GM18951 (cell line): ENCODE measurements around the gene TAS1R1.

ENCODE experiments used
- POLR2A ChIP-seq: IDR thresholded peaks from 4 replicates; pipeline ENCODE4 v1.6.1; 2011; ENCODE audit warnings: mild to moderate bottlenecking; ENCODE audit not compliant: insufficient read length, insufficient read depth; ENCODE audit errors: extremely low read depth
- in situ Hi-C: fragments of 300-500 bp; cut with MboI; formaldehyde crosslinking; loops from one replicate; pipeline ENCODE4 v1.12.0; 2022; ENCODE audit warnings: low sequenced_read_pairs, mixed read lengths, inconsistent platforms; ENCODE audit not compliant: unreplicated experiment

Gene TAS1R1

DNA sequence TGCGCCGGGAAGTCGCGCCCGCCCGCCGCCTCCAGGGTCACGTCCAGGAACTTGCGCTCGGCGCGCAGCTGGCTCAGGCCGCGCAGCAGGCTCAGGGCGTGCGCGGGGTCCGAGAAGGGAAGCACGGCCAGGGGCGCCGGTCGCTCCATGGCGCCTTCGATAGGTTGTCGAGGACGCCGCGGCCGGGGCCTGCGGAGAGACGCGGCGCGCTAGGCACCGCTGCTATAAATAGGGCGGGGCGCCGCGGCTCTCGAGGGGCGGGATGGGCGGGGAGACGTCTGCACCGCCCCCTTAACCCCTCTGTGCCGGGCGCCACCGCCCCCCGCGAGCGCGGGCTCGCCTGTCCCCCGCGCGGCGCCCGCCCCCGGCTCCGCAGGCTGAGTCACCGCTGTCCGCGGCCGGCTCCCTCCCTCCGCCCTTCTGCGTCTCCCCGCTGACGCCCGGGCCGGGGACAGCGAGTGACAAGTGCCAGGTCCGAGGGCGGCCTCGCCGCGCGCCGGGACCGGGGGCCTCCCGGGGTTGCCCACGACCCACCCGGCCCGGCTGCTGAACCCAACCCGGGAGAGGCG, 47.6 kb downstream of the TAS1R1 start, which contains the start of gene KLHL21:
Gene KLHL21, minus strand, starts transcription at position 201 of the 569 bp plus-strand sequence. Its CDS starts 52 bp downstream, at position 149.
- TF ChIP-seq POLR2A = peak; percentile 95
- in situ Hi-C loops = no loop called here

DNA sequence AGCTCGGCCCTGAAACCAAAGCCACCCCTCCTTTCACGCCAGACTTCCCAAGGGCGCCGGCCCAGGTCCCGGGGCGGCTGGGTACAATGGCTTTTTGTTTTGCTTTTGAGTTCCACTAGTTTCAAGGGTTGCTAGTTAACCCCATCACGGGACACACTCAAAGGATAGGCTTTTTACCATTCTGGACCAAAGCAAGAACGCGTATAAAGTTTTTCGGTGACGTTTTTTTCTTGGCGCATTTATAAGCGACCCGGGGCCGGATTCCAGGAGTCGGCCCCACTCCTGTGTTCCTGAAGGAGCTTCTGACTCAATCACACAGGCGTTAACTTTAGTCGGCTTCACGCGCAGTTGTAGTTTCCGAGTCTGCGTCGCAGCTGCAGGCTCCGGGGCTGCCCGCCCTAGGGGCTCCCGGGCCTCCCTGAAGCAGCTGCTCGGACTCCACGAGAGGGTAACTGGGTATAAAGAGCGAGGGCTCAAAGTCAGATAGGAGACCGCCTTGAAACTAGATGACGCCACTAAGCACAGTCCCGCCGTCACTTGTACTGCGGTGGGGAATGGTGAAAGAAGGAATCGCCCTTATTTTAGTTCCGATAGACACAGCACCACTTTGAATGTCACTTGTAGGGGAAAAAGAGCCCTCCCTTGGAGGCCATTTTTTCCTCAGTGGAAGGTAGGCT, 48.3 kb downstream of the TAS1R1 start:
- peak; percentile 11 for TF ChIP-seq POLR2A
- in situ Hi-C loops = no loop called here

- no peak for TF ChIP-seq POLR2A
- in situ Hi-C loops = no loop called here
Observed at GRCh38 chr1:6603915-6604558, 48.9 kb downstream of the TAS1R1 start.

DNA sequence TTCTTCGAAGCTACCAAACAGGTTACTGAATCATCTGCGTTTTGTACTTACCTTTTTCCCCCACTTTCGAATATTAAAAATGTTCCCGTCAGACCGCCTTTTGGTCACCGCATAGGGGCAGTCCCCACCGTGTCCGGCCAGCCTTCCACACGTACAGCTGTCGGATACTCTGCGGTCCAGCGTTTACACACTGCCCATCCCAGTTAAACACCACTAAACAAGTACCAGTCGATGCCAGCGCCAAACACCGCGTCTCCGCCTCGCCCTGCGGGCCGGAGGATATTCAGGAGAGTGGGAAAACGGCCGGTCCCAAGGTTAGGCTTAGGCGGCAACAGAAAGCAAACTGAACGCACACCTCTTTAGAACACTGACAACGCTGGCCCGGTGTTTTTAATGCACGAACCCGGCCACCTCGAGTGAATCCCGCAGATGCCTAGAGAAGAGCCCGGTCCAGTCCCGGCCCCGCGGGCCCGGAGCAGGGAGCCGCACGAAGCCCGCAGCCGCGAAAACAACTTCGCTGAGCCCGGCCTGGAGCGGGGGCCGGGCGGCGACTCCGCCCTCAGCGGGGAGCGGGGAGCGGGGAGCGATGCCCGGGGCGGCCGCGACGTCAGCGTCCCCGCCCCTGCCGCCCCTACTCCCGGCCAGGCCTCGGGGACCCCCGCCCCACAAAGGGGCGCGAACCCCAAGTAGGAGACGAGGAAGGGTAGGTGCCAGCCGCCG, 57.7 kb downstream of the TAS1R1 start:
- TF ChIP-seq POLR2A = no peak
- in situ Hi-C loops = no loop called here

GRCh38 chr1:6613361-6614018, 58.4 kb downstream of the TAS1R1 start, which contains the start of gene PHF13:
PHF13 (plus strand) TSS chr1:6613731; CDS start chr1:6614067, 336 bp downstream.
- in situ Hi-C loops = no loop called here
- TF ChIP-seq POLR2A = peak; percentile 53

DNA sequence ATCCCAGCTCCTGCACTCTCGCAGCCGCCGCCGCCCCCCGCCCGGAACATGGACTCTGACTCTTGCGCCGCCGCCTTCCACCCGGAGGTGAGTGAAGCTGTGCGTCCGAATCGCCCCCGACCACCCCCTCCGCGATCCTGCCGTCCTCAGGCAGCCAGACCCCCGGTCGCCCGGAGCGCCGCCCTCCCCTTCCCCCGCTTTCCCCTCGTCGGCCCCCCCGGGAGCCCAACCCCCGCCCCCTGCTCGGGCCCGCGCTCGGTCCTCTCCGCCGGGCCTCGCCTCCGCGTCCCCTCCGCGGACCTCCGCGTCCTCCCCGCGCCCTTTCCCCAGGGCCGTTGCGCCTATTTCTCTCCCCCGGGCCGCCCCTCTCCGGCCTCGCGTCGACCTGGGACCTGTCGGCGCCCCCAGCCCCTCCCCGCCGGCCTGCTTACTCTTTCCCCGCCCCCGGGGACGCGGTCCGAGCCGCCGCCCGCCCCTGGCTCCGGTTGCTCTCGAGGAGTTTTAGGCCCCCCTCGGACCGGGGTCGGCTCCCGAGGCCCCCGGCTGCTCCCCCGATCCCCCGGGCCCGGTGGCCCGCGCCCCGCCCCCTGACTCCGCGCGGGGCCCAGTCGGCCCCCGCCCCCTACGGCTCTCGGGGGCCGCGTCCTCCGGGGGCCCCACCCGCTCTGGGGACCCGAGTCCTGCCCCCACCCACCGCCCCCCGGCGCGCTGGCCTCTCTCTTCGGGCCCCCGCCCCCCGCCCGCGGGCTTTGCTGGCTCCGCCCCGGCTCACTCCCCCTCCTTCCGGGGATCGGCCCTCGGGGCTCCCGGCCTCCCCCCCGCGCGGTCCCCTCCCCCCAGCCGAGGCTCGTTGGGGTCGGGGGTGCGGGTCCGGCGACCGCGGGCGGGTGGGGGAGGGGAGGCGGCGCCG, 59.2 kb downstream of the TAS1R1 start:
- in situ Hi-C loops = no loop called here
- peak; percentile 22 for TF ChIP-seq POLR2A

- no peak for TF ChIP-seq POLR2A
- in situ Hi-C loops = no loop called here
Observed at GRCh38 chr1:6614929-6615785, 60.0 kb downstream of the TAS1R1 start.

GRCh38 chr1:6619045-6619444, 63.9 kb downstream of the TAS1R1 start:
- in situ Hi-C loops = no loop called here
- no peak for TF ChIP-seq POLR2A

DNA sequence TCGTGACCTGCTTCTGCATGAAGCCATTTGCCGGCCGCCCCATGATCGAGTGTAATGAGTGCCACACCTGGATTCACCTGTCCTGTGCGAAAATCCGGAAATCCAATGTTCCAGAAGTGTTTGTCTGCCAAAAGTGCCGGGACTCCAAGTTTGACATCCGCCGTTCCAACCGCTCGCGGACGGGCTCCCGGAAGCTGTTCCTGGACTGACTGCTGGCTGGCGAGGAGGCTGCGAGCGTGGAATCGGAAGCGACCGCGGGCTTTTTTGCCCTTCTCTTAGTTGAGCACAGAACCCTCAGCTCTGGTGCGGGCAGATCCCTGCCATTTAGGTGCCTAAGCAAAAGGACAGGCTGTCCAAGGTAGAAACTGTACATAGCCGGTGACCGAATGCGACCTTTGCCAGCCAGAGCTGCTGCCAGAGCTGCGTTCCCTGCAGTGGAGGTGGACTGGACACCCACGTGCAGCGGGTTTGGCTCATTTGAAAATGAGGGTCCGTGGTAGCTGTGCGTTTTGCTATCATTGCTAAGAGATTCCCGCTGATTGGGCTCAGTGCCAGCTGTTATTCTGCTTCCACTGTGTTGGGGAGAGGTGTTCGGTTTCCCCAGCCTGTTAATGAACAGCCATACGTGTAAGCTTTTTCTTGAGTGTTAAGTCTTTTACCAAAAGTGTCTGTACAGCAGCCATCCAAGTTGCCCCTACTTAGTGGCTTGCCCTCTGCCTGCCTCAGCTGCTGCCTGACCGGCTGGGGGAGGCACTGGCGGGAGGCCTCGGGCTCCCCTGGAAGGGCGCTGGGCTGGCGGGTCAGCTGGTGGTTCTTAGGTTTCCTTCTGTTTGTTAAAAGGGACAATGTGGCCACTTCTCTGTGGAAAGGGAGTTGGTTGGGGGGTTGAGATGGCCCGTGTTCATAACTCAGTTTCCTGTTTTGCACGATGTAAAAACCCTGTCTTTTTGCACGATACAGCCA, 66.6 kb downstream of the TAS1R1 start:
- in situ Hi-C loops = no loop called here
- TF ChIP-seq POLR2A = no peak
